Activated B cell treated with CpG ODN at 0.5 μM for 24 hours (primary cell): ENCODE data around the gene SH3BP5L. TPM values are rescaled to one million over a fixed set of nuclear protein-coding genes. Genes with fewer than 3 reads are reported as not detected.
"Not testable (repeated sequence)": the region's sequence is repeated elsewhere in the genome, so short reads cannot be mapped to it uniquely, and the experiment has no call there.

Source experiments
- ATAC-seq: fragments of 200-7000 bp; cut with Tn5 transposase; one replicate; pipeline ENCODE4 v1.10.0; 2021; ENCODE audit warnings: low read depth, mild to moderate bottlenecking, moderate library complexity
- CTCF ChIA-PET: fragments of 350-600 bp; sonication (Branson Sonifier 250); formaldehyde crosslinking; loops from one replicate; lab custom pipeline; 2021; ENCODE audit warnings: antibody characterized with exemption; lab: Charles Lee
- POLR2A ChIA-PET: fragments of 350-600 bp; sonication (Branson Sonifier 250); formaldehyde crosslinking; loops from one replicate; lab custom pipeline; 2021; ENCODE audit warnings: antibody characterized with exemption; lab: Charles Lee
- DNase-seq: peaks from one replicate; pipeline ENCODE4 v3.0.0; 2022
- H3K27ac Mint-ChIP-seq: one replicate; pipeline ENCODE4 v1.8.0; 2020; ENCODE audit warnings: mixed read lengths
- H3K27me3 Mint-ChIP-seq: one replicate; pipeline ENCODE4 v1.8.0; 2021; ENCODE audit warnings: mixed read lengths
- H3K36me3 Mint-ChIP-seq: one replicate; pipeline ENCODE4 v1.8.0; 2021; ENCODE audit warnings: low read depth, mixed read lengths
- H3K4me1 Mint-ChIP-seq: one replicate; pipeline ENCODE4 v1.8.0; 2021; ENCODE audit warnings: mixed read lengths
- H3K4me3 Mint-ChIP-seq: one replicate; pipeline ENCODE4 v1.8.0; 2020; ENCODE audit warnings: mild to moderate bottlenecking, mixed read lengths
- H3K9me3 Mint-ChIP-seq: one replicate; pipeline ENCODE4 v1.8.0; 2020; ENCODE audit warnings: mixed read lengths
- CTCF ChIP-seq: fragments of 200-600 bp; IDR thresholded peaks from one replicate; pipeline ENCODE4 v1.8.0; 2022; ENCODE audit warnings: antibody characterized with exemption, mild to moderate bottlenecking
- intact Hi-C: fragments of 100-400 bp; cut with micrococcal nuclease; formaldehyde crosslinking; loops from one replicate; pipeline ENCODE4 v1.15.1; 2024
- total RNA-seq: library from RNA; stranded (reverse); gene quantifications from 2 replicates; pipeline ENCODE4 v1.2.3, GENCODE V29; 2022

The SH3BP5L gene
- total RNA-seq, 1 donor from 2014 or later = 27.3 TPM

- DNase-seq = no peak
- H3K27ac Mint-ChIP-seq = peak overlapping the region; percentile 93
- ChIA-PET CTCF (interaction anchor here (0.6 to 2.8 kb wide), 2 partner anchors 14 to 50 kb away, joined by 3 to 20 read pairs; no protein-coding TSS in a partner anchor), POLR2A (interaction anchor here (3.0 kb wide), 1 partner anchor 14 kb away, joined by 22 read pairs; no protein-coding TSS in a partner anchor)
- H3K27me3 Mint-ChIP-seq = no peaks in the 10 kb centered on the region
- intact Hi-C loops = loop anchor here (5.0 kb wide), 1 partner anchor 39 kb away; no protein-coding TSS in a partner anchor
- no peak for TF ChIP-seq CTCF
- ATAC-seq = no peak
- peaks cover 9% of the 10 kb centered on the region for H3K9me3 Mint-ChIP-seq
- H3K36me3 Mint-ChIP-seq = peaks cover 11% of the 10 kb centered on the region
- no peak overlapping the region for H3K4me3 Mint-ChIP-seq
- H3K4me1 Mint-ChIP-seq = peaks cover 58% of the 10 kb centered on the region
These were observed 34.7 kb downstream of the SH3BP5L start for GRCh38 chr1:248791010-248791409.

- H3K4me1 Mint-ChIP-seq = peaks cover 63% of the 10 kb centered on the region
- peaks cover 6% of the 10 kb centered on the region for H3K9me3 Mint-ChIP-seq
- H3K4me3 Mint-ChIP-seq = no peak overlapping the region
- H3K27ac Mint-ChIP-seq = peak overlapping the region; percentile 47
- ChIA-PET CTCF (interaction anchor here (0.6 to 1.0 kb wide), 3 partner anchors 16 to 87 kb away, joined by 3 to 4 read pairs (median 3); no protein-coding TSS in a partner anchor), POLR2A (interaction anchor here (3.0 kb wide), 1 partner anchor 14 kb away, joined by 22 read pairs; no protein-coding TSS in a partner anchor)
- no peak for TF ChIP-seq CTCF
- no peak for ATAC-seq
- no peak for DNase-seq
- H3K36me3 Mint-ChIP-seq = peaks cover 8% of the 10 kb centered on the region
- H3K27me3 Mint-ChIP-seq = no peaks in the 10 kb centered on the region
- intact Hi-C loops = loop anchor here (5.0 kb wide), 1 partner anchor 38 kb away; no protein-coding TSS in a partner anchor
These were observed 35.3 kb downstream of the SH3BP5L start for GRCh38 chr1:248790456-248790855.

- POLR2A ChIA-PET, DNase-seq, H3K4me3 Mint-ChIP-seq, intact Hi-C loops, H3K27me3 Mint-ChIP-seq, CTCF ChIA-PET, H3K9me3 Mint-ChIP-seq, ATAC-seq, H3K36me3 Mint-ChIP-seq, H3K27ac Mint-ChIP-seq: not testable (repeated sequence)
- H3K4me1 Mint-ChIP-seq = peaks cover 65% of the 10 kb centered on the region
These were observed 36.4 kb downstream of the SH3BP5L start for GRCh38 chr1:248789337-248789736.

GRCh38 chr1:248788327-248788726 is 37.4 kb downstream of the SH3BP5L start:
- POLR2A ChIA-PET = no interaction called here
- no peak overlapping the region for H3K27ac Mint-ChIP-seq

GRCh38 chr1:248787430-248787829 is 38.3 kb downstream of the SH3BP5L start:
- ChIA-PET CTCF (interaction anchor here (3.7 kb wide), 1 partner anchor 18 kb away, joined by 18 read pairs; no protein-coding TSS in a partner anchor), POLR2A (interaction anchor here (0.9 kb wide), 1 partner anchor 18 kb away, joined by 3 read pairs; no protein-coding TSS in a partner anchor)
- Mint-ChIP-seq H3K36me3 (no peaks in the 10 kb centered on the region), H3K4me1 (peaks cover 59% of the 10 kb centered on the region), H3K9me3 (no peaks in the 10 kb centered on the region), H3K4me3 (no peak overlapping the region), H3K27ac (peak overlapping the region; percentile 24), H3K27me3 (no peaks in the 10 kb centered on the region)
- ATAC-seq (no peak), DNase-seq (no peak)
- intact Hi-C loops = no loop called here
- TF ChIP-seq CTCF = no peak

More at GRCh38 chr1:248788327-248788726, 37.4 kb downstream of the SH3BP5L start:
- no peaks in the 10 kb centered on the region for H3K36me3 Mint-ChIP-seq
- no peak overlapping the region for H3K4me3 Mint-ChIP-seq
- peaks cover 61% of the 10 kb centered on the region for H3K4me1 Mint-ChIP-seq
- intact Hi-C loops = no loop called here
- no peaks in the 10 kb centered on the region for H3K27me3 Mint-ChIP-seq
- H3K9me3 Mint-ChIP-seq = no peaks in the 10 kb centered on the region
- DNase-seq (no peak), ATAC-seq (no peak)
- no peak for TF ChIP-seq CTCF
- CTCF ChIA-PET = no interaction called here
